LHCN-M2 (cell line): Measurements from ENCODE around the gene GNAI1. TPM values are rescaled to one million over a fixed set of nuclear protein-coding genes. Genes with fewer than 3 reads are reported as not detected.

ENCODE experiments used
- DNase-seq: peaks from one replicate; pipeline ENCODE4 v3.0.0-alpha.2; 2012; ENCODE audit warnings: low read depth
- polyA plus RNA-seq: library from polyadenylated mRNA; unstranded; fragments of >200 nt; gene quantifications from one replicate; pipeline ENCODE4 v1.2.1, GENCODE V29; 2012; ENCODE audit warnings: missing spikeins
- total RNA-seq: library from RNA; depleted of rRNA; stranded (reverse); fragments of >200 nt; gene quantifications from 2 replicates; pipeline ENCODE4 v1.2.3, GENCODE V29; 2014; rRNA removed

The GNAI1 gene
- 84.0 and 95.9 TPM in 2 replicates for total RNA-seq
- 36.7 TPM for polyA plus RNA-seq

GRCh38 chr7:80134536-80135308 is at the start of gene GNAI1:
Gene GNAI1, plus strand, starts transcription at chr7:80134831. Its CDS starts 330 bp downstream, at chr7:80135161.
- DNase-seq: peak; percentile 90

- peak; percentile 67 for DNase-seq
Observed at GRCh38 chr7:80087051-80087770, 47.4 kb upstream of the GNAI1 start.

- DNase-seq: no peak
Observed at GRCh38 chr7:80087771-80088170, 46.9 kb upstream of the GNAI1 start.

- peak; percentile 60 for DNase-seq
Observed at GRCh38 chr7:80088705-80089104, 45.9 kb upstream of the GNAI1 start.

- peak; percentile 44 for DNase-seq
Observed at GRCh38 chr7:80089366-80089765, 45.3 kb upstream of the GNAI1 start.

- no peak for DNase-seq
Observed at GRCh38 chr7:80093349-80093748, 41.3 kb upstream of the GNAI1 start.

GRCh38 chr7:80095545-80095944 is 39.1 kb upstream of the GNAI1 start:
- DNase-seq: peak; percentile 48

GRCh38 chr7:80097756-80098155 is 36.9 kb upstream of the GNAI1 start:
- DNase-seq: no peak

GRCh38 chr7:80098795-80099194 is 35.8 kb upstream of the GNAI1 start:
- DNase-seq: no peak

- no peak for DNase-seq
Observed at GRCh38 chr7:80100254-80100653, 34.4 kb upstream of the GNAI1 start.

- no peak for DNase-seq
Observed at GRCh38 chr7:80105701-80106408, 28.8 kb upstream of the GNAI1 start.

- no peak for DNase-seq
Observed at GRCh38 chr7:80106498-80107113, 28.0 kb upstream of the GNAI1 start.

GRCh38 chr7:80107278-80107677 is 27.4 kb upstream of the GNAI1 start:
- DNase-seq: peak; percentile 17

GRCh38 chr7:80110376-80110775 is 24.3 kb upstream of the GNAI1 start:
- no peak for DNase-seq

- DNase-seq: no peak
Observed at GRCh38 chr7:80114159-80114558, 20.5 kb upstream of the GNAI1 start.

GRCh38 chr7:80124526-80125264 is 9.9 kb upstream of the GNAI1 start:
- DNase-seq: no peak

- peak; percentile 37 for DNase-seq
Observed at GRCh38 chr7:80127412-80128160, 7.0 kb upstream of the GNAI1 start.

- DNase-seq: no peak
Observed at GRCh38 chr7:80128918-80129317, 5.7 kb upstream of the GNAI1 start.

GRCh38 chr7:80129785-80130184 is 4.8 kb upstream of the GNAI1 start:
- no peak for DNase-seq

GRCh38 chr7:80131675-80132435 is 2.8 kb upstream of the GNAI1 start:
- no peak for DNase-seq
